WERI-Rb-1 (cell line): Measurements from ENCODE around the gene RETREG2.
A peak's percentile ranks its signal among the peaks of the same experiment; 100 is the strongest.

ENCODE experiments used
- DNase-seq: peaks from one replicate; pipeline ENCODE4 v3.0.0-alpha.2; 2020
- H3K27ac ChIP-seq: fragments of 250-450 bp; sonication (Bioruptor Pico); 2 replicates; pipeline ENCODE4 v1.5.1; 2020; ENCODE audit warnings: mild to moderate bottlenecking, moderate library complexity
- H3K27me3 ChIP-seq: fragments of 250-450 bp; sonication (Bioruptor Pico); 2 replicates; pipeline ENCODE4 v1.5.1; 2021; ENCODE audit warnings: mild to moderate bottlenecking, low read depth, moderate library complexity; ENCODE audit not compliant: insufficient read depth, severe bottlenecking
- H3K36me3 ChIP-seq: fragments of 250-450 bp; sonication (Bioruptor Pico); 2 replicates; pipeline ENCODE4 v1.5.1; 2020; ENCODE audit warnings: mild to moderate bottlenecking, moderate library complexity
- H3K4me3 ChIP-seq: 2 replicates; pipeline ENCODE4 v1.5.1; 2011; ENCODE audit warnings: low read depth, mild to moderate bottlenecking, control low read depth, low read length
- H3K9me3 ChIP-seq: fragments of 250-450 bp; sonication (Bioruptor Pico); 2 replicates; pipeline ENCODE4 v1.5.1; 2021; ENCODE audit warnings: mild to moderate bottlenecking, moderate library complexity; ENCODE audit not compliant: severe bottlenecking
- TF ChIP-seq, protein P1 (sequence below): IDR thresholded peaks from 2 replicates; pipeline ENCODE4 v1.5.1; 2011; ENCODE audit warnings: low read depth, mild to moderate bottlenecking, control low read depth, inconsistent platforms, low read length

RETREG2 gene

DNA sequence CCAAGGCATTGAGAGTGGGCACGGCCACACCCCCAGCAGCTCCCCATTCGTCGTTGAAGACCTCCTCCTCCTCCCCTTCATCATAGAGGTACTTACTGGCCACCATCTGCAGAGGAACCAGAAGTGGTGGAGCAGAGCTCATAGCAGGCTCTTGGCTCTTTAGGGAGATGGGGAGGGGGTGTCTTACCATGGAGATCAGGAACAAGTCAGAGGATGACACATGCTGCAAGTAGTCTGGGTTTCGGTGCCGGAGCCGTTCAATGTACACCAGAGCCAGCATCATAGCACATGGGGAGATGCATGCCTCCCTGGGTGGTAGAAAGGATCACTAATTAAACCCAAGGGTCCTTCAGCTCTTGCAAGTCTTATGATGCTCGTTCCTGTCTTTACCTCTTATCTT, 3.3 kb upstream of the RETREG2 start:
- Histone ChIP-seq H3K27ac (no peak overlapping the region), H3K27me3 (no peaks in the 10 kb centered on the region), H3K4me3 (no peak overlapping the region), H3K9me3 (no peaks in the 10 kb centered on the region), H3K36me3 (peaks cover 34% of the 10 kb centered on the region)
- TF ChIP-seq, protein P1, sequence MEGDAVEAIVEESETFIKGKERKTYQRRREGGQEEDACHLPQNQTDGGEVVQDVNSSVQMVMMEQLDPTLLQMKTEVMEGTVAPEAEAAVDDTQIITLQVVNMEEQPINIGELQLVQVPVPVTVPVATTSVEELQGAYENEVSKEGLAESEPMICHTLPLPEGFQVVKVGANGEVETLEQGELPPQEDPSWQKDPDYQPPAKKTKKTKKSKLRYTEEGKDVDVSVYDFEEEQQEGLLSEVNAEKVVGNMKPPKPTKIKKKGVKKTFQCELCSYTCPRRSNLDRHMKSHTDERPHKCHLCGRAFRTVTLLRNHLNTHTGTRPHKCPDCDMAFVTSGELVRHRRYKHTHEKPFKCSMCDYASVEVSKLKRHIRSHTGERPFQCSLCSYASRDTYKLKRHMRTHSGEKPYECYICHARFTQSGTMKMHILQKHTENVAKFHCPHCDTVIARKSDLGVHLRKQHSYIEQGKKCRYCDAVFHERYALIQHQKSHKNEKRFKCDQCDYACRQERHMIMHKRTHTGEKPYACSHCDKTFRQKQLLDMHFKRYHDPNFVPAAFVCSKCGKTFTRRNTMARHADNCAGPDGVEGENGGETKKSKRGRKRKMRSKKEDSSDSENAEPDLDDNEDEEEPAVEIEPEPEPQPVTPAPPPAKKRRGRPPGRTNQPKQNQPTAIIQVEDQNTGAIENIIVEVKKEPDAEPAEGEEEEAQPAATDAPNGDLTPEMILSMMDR, result no peak
- no peak for DNase-seq

GRCh38 chr2:219175486-219175885, 2.6 kb upstream of the RETREG2 start:
- H3K27ac ChIP-seq, result no peak overlapping the region
- H3K36me3 ChIP-seq, result peaks cover 41% of the 10 kb centered on the region
- no peak for DNase-seq
- no peak overlapping the region for H3K4me3 ChIP-seq
- no peaks in the 10 kb centered on the region for H3K9me3 ChIP-seq
- no peaks in the 10 kb centered on the region for H3K27me3 ChIP-seq
- TF ChIP-seq, protein P1, result no peak

- H3K9me3 ChIP-seq, result no peaks in the 10 kb centered on the region
- no peaks in the 10 kb centered on the region for H3K27me3 ChIP-seq
- TF ChIP-seq, protein P1, result no peak
- peak overlapping the region; percentile 88 for H3K27ac ChIP-seq
- H3K36me3 ChIP-seq, result peaks cover 48% of the 10 kb centered on the region
- no peak for DNase-seq
- peak overlapping the region; percentile 63 for H3K4me3 ChIP-seq
These were observed 1.9 kb upstream of the RETREG2 start for GRCh38 chr2:219175928-219176817.

GRCh38 chr2:219176818-219177551, 1.1 kb upstream of the RETREG2 start, which contains the start of gene CNPPD1:
CNPPD1 (minus strand) TSS chr2:219176925; CDS start chr2:219176828, 97 bp downstream.
- Histone ChIP-seq H3K9me3 (no peaks in the 10 kb centered on the region), H3K27me3 (no peaks in the 10 kb centered on the region), H3K36me3 (peaks cover 56% of the 10 kb centered on the region), H3K4me3 (peak within 1 kb of the TSS; percentile 63), H3K27ac (peak within 1 kb of the TSS; percentile 88)
- TF ChIP-seq, protein P1, result no peak
- DNase-seq, result peak; percentile 88

DNA sequence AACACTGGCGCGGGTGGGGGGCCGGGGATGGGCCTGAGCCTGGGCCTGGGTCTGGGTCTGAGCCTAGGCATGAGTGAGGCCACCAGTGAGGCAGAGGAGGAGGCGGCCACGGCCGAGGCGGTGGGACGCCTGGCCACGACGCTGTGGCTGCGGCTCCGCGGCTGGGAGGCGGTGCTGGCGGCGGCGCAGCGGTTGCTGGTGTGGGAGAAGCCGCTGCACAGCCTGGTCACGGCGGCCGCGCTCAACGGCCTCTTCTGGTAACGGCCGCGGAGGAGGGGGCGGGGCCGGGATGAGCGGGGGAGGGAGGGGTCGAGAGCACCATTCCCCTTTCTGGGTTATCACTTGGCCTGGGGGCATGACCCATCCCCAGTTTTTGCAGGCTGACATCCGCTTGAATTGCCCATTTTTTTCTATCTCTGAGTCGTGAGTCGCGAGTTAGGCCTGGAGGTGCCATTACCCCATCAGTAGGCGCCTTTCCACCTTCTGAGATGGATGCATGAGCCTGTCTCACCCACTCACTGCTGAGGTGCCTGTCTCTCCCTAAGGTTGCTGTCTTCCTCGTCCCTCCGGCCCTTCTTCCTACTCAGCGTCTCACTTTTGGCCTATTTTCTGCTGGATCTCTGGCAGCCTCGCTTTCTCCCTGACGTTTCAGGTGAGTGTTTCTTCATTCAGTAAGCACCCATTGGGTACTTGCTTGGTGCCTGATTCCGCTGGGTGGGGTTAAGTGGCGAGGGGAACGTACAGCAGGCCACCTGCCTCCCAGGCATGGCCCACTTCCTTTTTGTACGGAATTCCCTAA, 501 bp downstream of the RETREG2 start:
- DNase-seq, result peak; percentile 58
- TF ChIP-seq, protein P1, result no peak
- Histone ChIP-seq H3K27me3 (no peaks in the 10 kb centered on the region), H3K9me3 (no peaks in the 10 kb centered on the region), H3K4me3 (peak overlapping the region; percentile 63), H3K27ac (peak overlapping the region; percentile 88), H3K36me3 (peaks cover 64% of the 10 kb centered on the region)
